PFSK-1 (cell line): ENCODE measurements around the gene LHB.

Experiments used
- POLR2AphosphoS5 ChIP-seq: IDR thresholded peaks from 2 replicates; pipeline ENCODE4 v1.6.1; 2012; ENCODE audit warnings: low read depth, mild to moderate bottlenecking, control low read depth, low read length, moderate library complexity
- SIN3A ChIP-seq: IDR thresholded peaks from 2 replicates; pipeline ENCODE4 v1.6.1; 2012; ENCODE audit warnings: mild to moderate bottlenecking, low read length, moderate library complexity, borderline replicate concordance; ENCODE audit not compliant: insufficient read depth

- no peak for TF ChIP-seq POLR2AphosphoS5
- TF ChIP-seq SIN3A, result no peak
These were observed 39.8 kb downstream of the LHB start for GRCh38 chr19:48977061-48977460.
